ENCODE measurements around the gene TFRC.
"Not testable (repeated sequence)": the region's sequence is repeated elsewhere in the genome, so short reads cannot be mapped to it uniquely, and the experiment has no call there.

TFRC gene

GRCh38 chr3:196003611-196004010, 78.3 kb downstream of the TFRC start:
- H3K4me1 ChIP-seq: no peaks in the 10 kb centered on the region
- intact Hi-C loops (cut with DNase I; ENCODE audit: low total_unique reads): loop anchor here (5.0 kb wide), 1 partner anchor 61 kb away; no protein-coding TSS in a partner anchor
- no peak overlapping the region for H3K27ac ChIP-seq
- TF ChIP-seq CTCF (IDR thresholded peaks at IDR 0.05): no peak
- H3K27me3 ChIP-seq: peaks cover 0 to 20% of the 10 kb centered on the region in 2 donors
- H3K4me3 ChIP-seq: no peak overlapping the region
- no peaks in the 10 kb centered on the region for H3K36me3 ChIP-seq
- H3K9me3 ChIP-seq: no peaks in the 10 kb centered on the region
- no peak for DNase-seq

- H3K4me3 ChIP-seq, H3K36me3 ChIP-seq, H3K9me3 ChIP-seq, H3K27ac ChIP-seq, H3K4me1 ChIP-seq, DNase-seq: not testable (repeated sequence)
- peaks cover 0 to 15% of the 10 kb centered on the region in 2 donors for H3K27me3 ChIP-seq
- intact Hi-C loops (cut with DNase I; ENCODE audit: low total_unique reads): loop anchor here (5.0 kb wide), 1 partner anchor 60 kb away; no protein-coding TSS in a partner anchor
Measured at GRCh38 chr3:196002721-196003120, 79.2 kb downstream of the TFRC start.

- peaks cover 0 to 15% of the 10 kb centered on the region in 2 donors for H3K27me3 ChIP-seq
- H3K36me3 ChIP-seq, DNase-seq, H3K27ac ChIP-seq, H3K4me3 ChIP-seq, H3K9me3 ChIP-seq, H3K4me1 ChIP-seq: not testable (repeated sequence)
- intact Hi-C loops (cut with DNase I; ENCODE audit: low total_unique reads): loop anchor here (5.0 kb wide), 1 partner anchor 59 kb away; no protein-coding TSS in a partner anchor
Measured at GRCh38 chr3:196001240-196001639, 80.7 kb downstream of the TFRC start.

- peaks cover 0 to 15% of the 10 kb centered on the region in 2 donors for H3K27me3 ChIP-seq
- not testable (repeated sequence) for H3K9me3 ChIP-seq, H3K27ac ChIP-seq, DNase-seq, H3K4me3 ChIP-seq, H3K36me3 ChIP-seq, H3K4me1 ChIP-seq
- intact Hi-C loops (cut with DNase I; ENCODE audit: low total_unique reads): loop anchor here (5.0 kb wide), 1 partner anchor 58 kb away; no protein-coding TSS in a partner anchor
Measured at GRCh38 chr3:196000360-196000950, 81.4 kb downstream of the TFRC start.

- intact Hi-C loops (cut with DNase I; ENCODE audit: low total_unique reads): loop anchor here (5.0 kb wide), 1 partner anchor 58 kb away; no protein-coding TSS in a partner anchor
- no peak for TF ChIP-seq CTCF (IDR thresholded peaks at IDR 0.05)
- Histone ChIP-seq H3K4me3 (no peak overlapping the region), H3K27me3 (peaks cover 0 to 15% of the 10 kb centered on the region in 2 donors), H3K4me1 (no peaks in the 10 kb centered on the region), H3K9me3 (no peaks in the 10 kb centered on the region), H3K27ac (no peak overlapping the region), H3K36me3 (no peaks in the 10 kb centered on the region)
- no peak for DNase-seq
Measured at GRCh38 chr3:195999896-196000295, 82.0 kb downstream of the TFRC start.
